ENCODE measurements around the gene LCE6A. TPM values are rescaled to one million over a fixed set of nuclear protein-coding genes. Genes with fewer than 3 reads are reported as not detected.

LCE6A gene
- not detected for total RNA-seq

- FAIRE-seq (no peak), DNase-seq (ENCODE audit: low spot score in 2 of 2) (no peak)
Observed at GRCh38 chr1:152842556-152842955, at the start of gene LCE6A. Gene LCE6A (plus strand): TSS chr1:152842856. CDS start chr1:152843521, 665 bp downstream.

- FAIRE-seq (no peak), DNase-seq (ENCODE audit: low spot score in 2 of 2) (no peak)
Observed at GRCh38 chr1:152795686-152796085, 47.0 kb upstream of the LCE6A start.

GRCh38 chr1:152796421-152796820 is 46.2 kb upstream of the LCE6A start, which contains the start of gene LCE1D:
Gene LCE1D (plus strand): TSS chr1:152796721. CDS start chr1:152797795, 1,074 bp downstream.
- DNase-seq (ENCODE audit: low spot score in 2 of 2) (no peak), FAIRE-seq (no peak)

GRCh38 chr1:152801333-152801732 is 41.3 kb upstream of the LCE6A start:
- DNase-seq (ENCODE audit: low spot score in 2 of 2) (no peak), FAIRE-seq (no peak)

GRCh38 chr1:152806576-152806975 is 36.1 kb upstream of the LCE6A start, which contains the start of gene LCE1C:
Gene LCE1C (minus strand): TSS chr1:152806651. CDS start chr1:152805478, 1,173 bp downstream.
- DNase-seq (ENCODE audit: low spot score in 2 of 2): no peak
- no peak for FAIRE-seq

- FAIRE-seq (no peak), DNase-seq (ENCODE audit: low spot score in 2 of 2) (no peak)
Observed at GRCh38 chr1:152811050-152811449, 31.6 kb upstream of the LCE6A start.

- FAIRE-seq: no peak
Observed at GRCh38 chr1:152811671-152812070, 31.0 kb upstream of the LCE6A start, which contains the start of gene LCE1B. Gene LCE1B (plus strand): TSS chr1:152811971. CDS start chr1:152812447, 476 bp downstream.

GRCh38 chr1:152817309-152817708 is 25.3 kb upstream of the LCE6A start:
- FAIRE-seq: no peak

More at GRCh38 chr1:152811671-152812070, 31.0 kb upstream of the LCE6A start, which contains the start of gene LCE1B:
- no peak for DNase-seq (ENCODE audit: low spot score in 2 of 2)

GRCh38 chr1:152823294-152823693 is 19.4 kb upstream of the LCE6A start:
- FAIRE-seq (no peak), DNase-seq (ENCODE audit: low spot score in 2 of 2) (no peak)

More at GRCh38 chr1:152817309-152817708, 25.3 kb upstream of the LCE6A start:
- no peak for DNase-seq (ENCODE audit: low spot score in 2 of 2)

- DNase-seq (ENCODE audit: low spot score in 2 of 2) (no peak), FAIRE-seq (no peak)
Observed at GRCh38 chr1:152824964-152825363, 17.7 kb upstream of the LCE6A start.

- FAIRE-seq: no peak
- DNase-seq (ENCODE audit: low spot score in 2 of 2): no peak
Observed at GRCh38 chr1:152827173-152827572, 15.5 kb upstream of the LCE6A start, which contains the start of gene LCE1A. Gene LCE1A (plus strand): TSS chr1:152827473. CDS start chr1:152827473, 0 bp downstream.

- no peak for DNase-seq (ENCODE audit: low spot score in 2 of 2)
- no peak for FAIRE-seq
Observed at GRCh38 chr1:152836870-152837269, 5.8 kb upstream of the LCE6A start.

GRCh38 chr1:152855661-152856060 is 13.0 kb downstream of the LCE6A start:
- no peak for FAIRE-seq

GRCh38 chr1:152858062-152858461 is 15.4 kb downstream of the LCE6A start:
- DNase-seq (ENCODE audit: low spot score in 2 of 2) (no peak), FAIRE-seq (no peak)

More at GRCh38 chr1:152855661-152856060, 13.0 kb downstream of the LCE6A start:
- no peak for DNase-seq (ENCODE audit: low spot score in 2 of 2)

- no peak for FAIRE-seq
- DNase-seq (ENCODE audit: low spot score in 2 of 2): no peak
Observed at GRCh38 chr1:152859696-152860095, 17.0 kb downstream of the LCE6A start, which contains the start of gene LCE7A. Gene LCE7A (plus strand): TSS chr1:152859996. CDS start chr1:152860698, 702 bp downstream.

GRCh38 chr1:152860129-152860528 is 17.5 kb downstream of the LCE6A start:
- FAIRE-seq (no peak), DNase-seq (ENCODE audit: low spot score in 2 of 2) (no peak)

GRCh38 chr1:152861374-152861773 is 18.7 kb downstream of the LCE6A start:
- no peak for DNase-seq (ENCODE audit: low spot score in 2 of 2)
- FAIRE-seq: no peak

- DNase-seq (ENCODE audit: low spot score in 2 of 2) (no peak), FAIRE-seq (no peak)
Observed at GRCh38 chr1:152864443-152864842, 21.8 kb downstream of the LCE6A start.

GRCh38 chr1:152866321-152866720 is 23.7 kb downstream of the LCE6A start:
- no peak for DNase-seq (ENCODE audit: low spot score in 2 of 2)
- no peak for FAIRE-seq

- FAIRE-seq (peak; percentile 43), DNase-seq (ENCODE audit: low spot score in 2 of 2) (peak; percentile 23 to 63)
Observed at GRCh38 chr1:152869808-152870419, 27.3 kb downstream of the LCE6A start.

GRCh38 chr1:152870831-152871730 is 28.4 kb downstream of the LCE6A start:
- DNase-seq (ENCODE audit: low spot score in 2 of 2) (no peak), FAIRE-seq (no peak)
